Measurements from ENCODE around the gene PCSK7. TPM values are rescaled to one million over a fixed set of nuclear protein-coding genes. Genes with fewer than 3 reads are reported as not detected.

The PCSK7 gene
- total and polyA plus RNA-seq, 2 experiments from 2014 or later, result 25.9 to 33.0 TPM

DNA sequence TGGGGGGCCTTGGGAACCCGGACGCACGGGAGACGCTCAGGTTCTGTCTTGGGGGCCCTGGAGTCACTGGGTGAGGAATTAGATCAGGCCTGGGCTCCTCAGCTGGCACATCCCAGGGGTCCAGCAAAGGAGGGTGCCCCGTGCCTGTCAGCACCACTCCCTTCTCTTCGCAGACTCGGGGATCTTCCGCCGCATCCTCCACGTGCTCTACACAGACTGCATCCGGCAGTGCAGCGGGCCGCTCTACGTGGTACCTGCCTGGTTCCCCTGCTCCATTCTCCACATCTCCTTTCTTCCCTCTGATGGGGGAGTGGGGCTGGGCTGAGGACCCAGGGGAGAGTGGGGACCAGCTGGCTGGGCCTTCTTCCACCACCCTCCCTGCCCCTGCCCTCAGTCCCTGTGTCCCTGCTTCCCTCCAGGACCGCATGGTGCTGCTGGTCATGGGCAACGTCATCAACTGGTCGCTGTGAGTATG is 39.4 kb downstream of the PCSK7 start:
- H3K4me2 ChIP-seq, result no peak overlapping the region
- H3K27me3 ChIP-seq, result no peaks in the 10 kb centered on the region
- no peak overlapping the region for H3K4me3 ChIP-seq
- no peaks in the 10 kb centered on the region for H3K9me3 ChIP-seq (ENCODE audit: low read depth)
- H3K4me1 ChIP-seq (ENCODE audit: insufficient read depth), result peaks cover 3% of the 10 kb centered on the region
- WGBS (ENCODE audit: low lambda C conversion rate, missing lambda C conversion rate), result 98% methylated on average over 16 of the region's 17 CpGs
- H3K79me2 ChIP-seq, result no peaks in the 10 kb centered on the region
- TF ChIP-seq EZH2phosphoT487 (IDR thresholded peaks at IDR 0.05; ENCODE audit: low read depth, severe bottlenecking, unreplicated experiment) (no peak), EZH2 (IDR thresholded peaks at IDR 0.05; ENCODE audit: borderline replicate concordance) (no peak)
- TF ChIP-seq, protein P1, sequence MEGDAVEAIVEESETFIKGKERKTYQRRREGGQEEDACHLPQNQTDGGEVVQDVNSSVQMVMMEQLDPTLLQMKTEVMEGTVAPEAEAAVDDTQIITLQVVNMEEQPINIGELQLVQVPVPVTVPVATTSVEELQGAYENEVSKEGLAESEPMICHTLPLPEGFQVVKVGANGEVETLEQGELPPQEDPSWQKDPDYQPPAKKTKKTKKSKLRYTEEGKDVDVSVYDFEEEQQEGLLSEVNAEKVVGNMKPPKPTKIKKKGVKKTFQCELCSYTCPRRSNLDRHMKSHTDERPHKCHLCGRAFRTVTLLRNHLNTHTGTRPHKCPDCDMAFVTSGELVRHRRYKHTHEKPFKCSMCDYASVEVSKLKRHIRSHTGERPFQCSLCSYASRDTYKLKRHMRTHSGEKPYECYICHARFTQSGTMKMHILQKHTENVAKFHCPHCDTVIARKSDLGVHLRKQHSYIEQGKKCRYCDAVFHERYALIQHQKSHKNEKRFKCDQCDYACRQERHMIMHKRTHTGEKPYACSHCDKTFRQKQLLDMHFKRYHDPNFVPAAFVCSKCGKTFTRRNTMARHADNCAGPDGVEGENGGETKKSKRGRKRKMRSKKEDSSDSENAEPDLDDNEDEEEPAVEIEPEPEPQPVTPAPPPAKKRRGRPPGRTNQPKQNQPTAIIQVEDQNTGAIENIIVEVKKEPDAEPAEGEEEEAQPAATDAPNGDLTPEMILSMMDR (IDR thresholded peaks at IDR 0.05; ENCODE audit: poor library complexity), result no peak
- no peak for DNase-seq (ENCODE audit: low spot score)
- no peak overlapping the region for H2AFZ ChIP-seq
- no peaks in the 10 kb centered on the region for H3K36me3 ChIP-seq (replicated peaks; ENCODE audit: insufficient read depth, low read depth)
- H3K9me2 ChIP-seq (replicated peaks; ENCODE audit: insufficient read depth), result no peaks in the 10 kb centered on the region
- no peaks in the 10 kb centered on the region for H4K20me1 ChIP-seq (ENCODE audit: insufficient read depth, poor library complexity, severe bottlenecking)
- H3K27ac ChIP-seq, result no peak overlapping the region

DNA sequence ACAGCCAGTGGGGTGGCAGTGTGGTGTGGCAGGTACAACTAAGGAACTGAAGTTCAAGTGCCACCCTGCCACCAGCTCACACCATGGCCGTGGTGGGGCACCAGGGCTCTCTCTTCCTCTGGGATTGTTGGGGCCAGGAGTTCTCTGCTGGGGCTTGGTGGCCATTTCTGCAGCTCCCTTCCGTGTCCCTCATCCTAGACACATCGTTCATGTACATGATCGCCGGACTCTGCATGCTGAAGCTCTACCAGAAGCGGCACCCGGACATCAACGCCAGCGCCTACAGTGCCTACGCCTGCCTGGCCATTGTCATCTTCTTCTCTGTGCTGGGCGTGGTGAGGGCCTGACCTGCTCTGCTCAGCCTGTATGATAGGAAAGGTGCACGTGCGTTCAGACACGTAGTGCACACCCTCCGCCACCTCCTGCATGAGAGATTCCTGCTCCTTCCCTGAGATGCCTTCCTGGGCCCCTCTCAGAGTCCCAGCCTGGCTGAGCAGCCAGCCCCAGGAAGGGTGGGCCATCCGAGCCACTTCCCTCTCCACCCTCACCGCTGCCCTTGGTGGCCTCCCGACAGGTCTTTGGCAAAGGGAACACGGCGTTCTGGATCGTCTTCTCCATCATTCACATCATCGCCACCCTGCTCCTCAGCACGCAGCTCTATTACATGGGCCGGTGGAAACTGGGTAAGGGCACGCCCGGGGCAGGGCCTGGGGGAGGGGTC is 40.0 kb downstream of the PCSK7 start:
- no peak for DNase-seq (ENCODE audit: low spot score)
- H3K79me2 ChIP-seq, result no peaks in the 10 kb centered on the region
- no peaks in the 10 kb centered on the region for H3K27me3 ChIP-seq
- no peak overlapping the region for H3K4me3 ChIP-seq
- H3K9me2 ChIP-seq (replicated peaks; ENCODE audit: insufficient read depth), result no peaks in the 10 kb centered on the region
- TF ChIP-seq EZH2 (IDR thresholded peaks at IDR 0.05; ENCODE audit: borderline replicate concordance) (no peak), EZH2phosphoT487 (IDR thresholded peaks at IDR 0.05; ENCODE audit: low read depth, severe bottlenecking, unreplicated experiment) (no peak)
- TF ChIP-seq, protein P1 (IDR thresholded peaks at IDR 0.05; ENCODE audit: poor library complexity), result no peak
- no peak overlapping the region for H3K27ac ChIP-seq
- H3K9me3 ChIP-seq (ENCODE audit: low read depth), result no peaks in the 10 kb centered on the region
- H2AFZ ChIP-seq, result no peak overlapping the region
- whole genome bisulfite sequencing (ENCODE audit: low lambda C conversion rate, missing lambda C conversion rate), result 96% methylated on average over 26 of the region's 26 CpGs
- H3K36me3 ChIP-seq (replicated peaks; ENCODE audit: insufficient read depth, low read depth), result no peaks in the 10 kb centered on the region
- no peaks in the 10 kb centered on the region for H3K4me1 ChIP-seq (ENCODE audit: insufficient read depth)
- no peak overlapping the region for H3K4me2 ChIP-seq
- H4K20me1 ChIP-seq (ENCODE audit: insufficient read depth, poor library complexity, severe bottlenecking), result no peaks in the 10 kb centered on the region

DNA sequence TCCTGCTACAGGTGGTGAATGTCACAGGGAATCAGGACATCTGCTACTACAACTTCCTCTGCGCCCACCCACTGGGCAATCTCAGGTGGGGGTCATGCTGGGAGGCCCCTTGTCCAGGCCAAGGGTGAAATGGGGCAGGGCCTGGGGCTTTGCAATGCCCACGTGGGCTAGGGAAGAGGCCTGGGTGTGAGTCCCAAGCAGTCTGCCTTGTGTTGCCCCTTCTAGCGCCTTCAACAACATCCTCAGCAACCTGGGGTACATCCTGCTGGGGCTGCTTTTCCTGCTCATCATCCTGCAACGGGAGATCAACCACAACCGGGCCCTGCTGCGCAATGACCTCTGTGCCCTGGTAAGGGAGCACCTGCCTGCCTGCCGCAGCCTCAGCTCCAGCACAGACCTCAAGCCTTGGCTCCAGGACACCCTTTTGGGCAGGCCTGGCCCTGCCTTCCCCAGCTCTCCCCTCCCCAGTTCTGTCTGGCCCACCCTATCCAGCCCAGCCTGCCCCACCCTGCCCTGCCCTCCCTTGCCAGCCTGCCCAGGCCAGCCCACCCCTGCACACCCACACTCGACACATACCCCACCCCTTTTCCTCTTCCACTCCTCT is 41.8 kb downstream of the PCSK7 start:
- no peaks in the 10 kb centered on the region for H3K9me3 ChIP-seq (ENCODE audit: low read depth)
- no peak overlapping the region for H3K4me3 ChIP-seq
- no peaks in the 10 kb centered on the region for H3K79me2 ChIP-seq
- no peak overlapping the region for H3K4me2 ChIP-seq
- TF ChIP-seq EZH2 (IDR thresholded peaks at IDR 0.05; ENCODE audit: borderline replicate concordance), result no peak
- TF ChIP-seq, protein P1 (IDR thresholded peaks at IDR 0.05; ENCODE audit: poor library complexity), result no peak
- TF ChIP-seq EZH2phosphoT487 (IDR thresholded peaks at IDR 0.05; ENCODE audit: low read depth, severe bottlenecking, unreplicated experiment), result no peak
- no peaks in the 10 kb centered on the region for H4K20me1 ChIP-seq (ENCODE audit: insufficient read depth, poor library complexity, severe bottlenecking)
- no peaks in the 10 kb centered on the region for H3K9me2 ChIP-seq (replicated peaks; ENCODE audit: insufficient read depth)
- WGBS (ENCODE audit: low lambda C conversion rate, missing lambda C conversion rate), result 96% methylated on average over 7 of the region's 8 CpGs
- no peak for DNase-seq (ENCODE audit: low spot score)
- H2AFZ ChIP-seq, result no peak overlapping the region
- no peaks in the 10 kb centered on the region for H3K36me3 ChIP-seq (replicated peaks; ENCODE audit: insufficient read depth, low read depth)
- no peaks in the 10 kb centered on the region for H3K27me3 ChIP-seq
- H3K4me1 ChIP-seq (ENCODE audit: insufficient read depth), result no peaks in the 10 kb centered on the region
- no peak overlapping the region for H3K27ac ChIP-seq

Measured in hepatocyte (in vitro differentiated cells).